HCT116 (cell line): ENCODE data around the gene SH3BP4.

Source experiments
- CTCF ChIP-seq, 3 experiments: fragments of 200-600 bp in 1 of 3; sonication (generic) in 1 of 3; IDR thresholded peaks in 2 of 3; conservative IDR thresholded peaks in 1 of 3; 2 replicates each; pipeline ENCODE4 v1.5.1; 2012 to 2017; ENCODE audit warnings: low read depth in 2 of 3, low read length in 2 of 3, antibody characterized with exemption in 1 of 3, borderline replicate concordance in 1 of 3, control low read depth in 1 of 3, mild to moderate bottlenecking in 1 of 3, mixed read lengths in 1 of 3, mixed run types in 1 of 3, moderate library complexity in 1 of 3; ENCODE audit not compliant: insufficient read depth in 1 of 3
- EGR1 ChIP-seq: IDR thresholded peaks from 2 replicates; pipeline ENCODE4 v1.6.1; 2012; ENCODE audit warnings: low read depth
- ELF1 ChIP-seq: IDR thresholded peaks from 2 replicates; pipeline ENCODE4 v1.6.1; 2012; ENCODE audit warnings: low read depth, borderline replicate concordance
- EZH2 ChIP-seq: fragments of 200-600 bp; sonication (generic); IDR thresholded peaks from 2 replicates; pipeline ENCODE4 v1.6.1; 2017; ENCODE audit warnings: antibody characterized with exemption, mixed run types
- EZH2phosphoT487 ChIP-seq: fragments of 200-600 bp; IDR thresholded peaks from 2 replicates; pipeline ENCODE4 v1.6.1; 2018; ENCODE audit warnings: antibody characterized with exemption, borderline replicate concordance
- JUND ChIP-seq: IDR thresholded peaks from 2 replicates; pipeline ENCODE4 v1.6.1; 2012
- POLR2A ChIP-seq: IDR thresholded peaks from 2 replicates; pipeline ENCODE4 v1.7.0; 2011; ENCODE audit warnings: borderline replicate concordance; ENCODE audit not compliant: insufficient read depth, insufficient read length; ENCODE audit errors: extremely low read depth
- POLR2AphosphoS5 ChIP-seq: IDR thresholded peaks from 2 replicates; pipeline ENCODE4 v1.6.1; 2011; ENCODE audit warnings: mild to moderate bottlenecking, low read depth, low read length, moderate library complexity
- RAD21 ChIP-seq: IDR thresholded peaks from 2 replicates; pipeline ENCODE4 v1.6.1; 2012; ENCODE audit warnings: low read depth, mild to moderate bottlenecking
- SRF ChIP-seq: IDR thresholded peaks from 2 replicates; pipeline ENCODE4 v1.6.1; 2012; ENCODE audit warnings: low read depth
- TCF7L2 ChIP-seq: IDR thresholded peaks from 2 replicates; pipeline ENCODE4 v1.7.0; 2011; ENCODE audit warnings: borderline replicate concordance, inconsistent platforms; ENCODE audit not compliant: insufficient read depth, insufficient read length; ENCODE audit errors: extremely low read depth
- TF ChIP-seq, protein P1 (sequence below): IDR thresholded peaks from 2 replicates; pipeline ENCODE4 v1.6.1; 2012; ENCODE audit warnings: low read depth
- TF ChIP-seq, protein P2 (sequence below): IDR thresholded peaks from 2 replicates; pipeline ENCODE4 v1.6.1; 2011; ENCODE audit warnings: mild to moderate bottlenecking, low read length, moderate library complexity; ENCODE audit not compliant: insufficient replicate concordance; ENCODE audit errors: extremely low read depth

DNA sequence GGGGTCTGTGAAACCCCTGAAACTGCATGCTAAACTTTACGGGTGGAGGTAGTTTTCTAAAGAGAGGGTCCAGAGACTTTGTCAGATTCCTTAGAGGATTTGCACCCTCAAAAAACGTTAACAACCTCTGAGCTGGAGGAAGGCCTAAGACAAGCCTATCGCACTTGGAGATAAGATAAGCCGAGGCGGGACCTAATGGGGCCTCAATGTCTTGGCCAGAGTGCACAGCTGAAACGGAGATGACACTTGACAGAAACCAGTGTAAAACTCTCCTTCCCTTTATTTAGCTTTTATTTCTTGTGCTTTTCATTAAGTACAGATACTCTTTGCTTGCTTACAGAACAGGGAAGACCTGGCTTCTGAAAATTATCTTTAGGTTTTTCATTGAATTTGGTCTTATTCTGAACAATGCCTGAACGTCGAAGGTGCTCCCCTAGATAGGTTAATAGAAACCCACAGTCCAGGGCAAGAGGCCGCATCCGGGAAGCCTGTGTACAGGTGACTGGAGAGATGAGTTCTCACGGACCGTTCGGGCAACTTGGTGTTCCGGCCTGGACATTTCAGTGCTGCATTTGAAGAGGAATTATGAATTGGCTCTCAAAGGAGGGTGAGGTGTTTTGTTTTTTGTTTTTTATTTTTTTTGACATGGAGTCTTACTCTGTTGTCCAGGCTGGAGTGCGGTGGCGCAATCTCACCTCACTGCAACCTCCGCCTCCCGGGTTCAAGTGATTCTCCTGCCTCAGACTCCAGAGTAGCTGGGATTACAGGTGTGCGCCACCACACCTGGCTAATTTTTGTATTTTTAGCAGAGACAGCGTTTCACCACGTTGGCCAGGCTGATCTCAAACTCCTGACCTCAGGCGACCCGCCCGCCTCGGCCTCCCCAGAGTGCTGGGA lies 49.7 kb downstream of the SH3BP4 start:
- TF ChIP-seq CTCF (IDR thresholded peaks at IDR 0.05 in 2 of 3, conservative IDR thresholded peaks at IDR 0.05 in 1 of 3; ENCODE audit: borderline replicate concordance in 1 of 3, insufficient read depth in 1 of 3, low read depth in 2 of 3, low read length in 2 of 3) (no peak), EZH2phosphoT487 (no peak), ELF1 (no peak), POLR2A (no peak), JUND (no peak), POLR2AphosphoS5 (no peak), EZH2 (no peak), EGR1 (no peak), RAD21 (no peak), SRF (no peak), TCF7L2 (no peak)
- TF ChIP-seq, protein P1, sequence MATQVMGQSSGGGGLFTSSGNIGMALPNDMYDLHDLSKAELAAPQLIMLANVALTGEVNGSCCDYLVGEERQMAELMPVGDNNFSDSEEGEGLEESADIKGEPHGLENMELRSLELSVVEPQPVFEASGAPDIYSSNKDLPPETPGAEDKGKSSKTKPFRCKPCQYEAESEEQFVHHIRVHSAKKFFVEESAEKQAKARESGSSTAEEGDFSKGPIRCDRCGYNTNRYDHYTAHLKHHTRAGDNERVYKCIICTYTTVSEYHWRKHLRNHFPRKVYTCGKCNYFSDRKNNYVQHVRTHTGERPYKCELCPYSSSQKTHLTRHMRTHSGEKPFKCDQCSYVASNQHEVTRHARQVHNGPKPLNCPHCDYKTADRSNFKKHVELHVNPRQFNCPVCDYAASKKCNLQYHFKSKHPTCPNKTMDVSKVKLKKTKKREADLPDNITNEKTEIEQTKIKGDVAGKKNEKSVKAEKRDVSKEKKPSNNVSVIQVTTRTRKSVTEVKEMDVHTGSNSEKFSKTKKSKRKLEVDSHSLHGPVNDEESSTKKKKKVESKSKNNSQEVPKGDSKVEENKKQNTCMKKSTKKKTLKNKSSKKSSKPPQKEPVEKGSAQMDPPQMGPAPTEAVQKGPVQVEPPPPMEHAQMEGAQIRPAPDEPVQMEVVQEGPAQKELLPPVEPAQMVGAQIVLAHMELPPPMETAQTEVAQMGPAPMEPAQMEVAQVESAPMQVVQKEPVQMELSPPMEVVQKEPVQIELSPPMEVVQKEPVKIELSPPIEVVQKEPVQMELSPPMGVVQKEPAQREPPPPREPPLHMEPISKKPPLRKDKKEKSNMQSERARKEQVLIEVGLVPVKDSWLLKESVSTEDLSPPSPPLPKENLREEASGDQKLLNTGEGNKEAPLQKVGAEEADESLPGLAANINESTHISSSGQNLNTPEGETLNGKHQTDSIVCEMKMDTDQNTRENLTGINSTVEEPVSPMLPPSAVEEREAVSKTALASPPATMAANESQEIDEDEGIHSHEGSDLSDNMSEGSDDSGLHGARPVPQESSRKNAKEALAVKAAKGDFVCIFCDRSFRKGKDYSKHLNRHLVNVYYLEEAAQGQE = no peak
- TF ChIP-seq, protein P2, sequence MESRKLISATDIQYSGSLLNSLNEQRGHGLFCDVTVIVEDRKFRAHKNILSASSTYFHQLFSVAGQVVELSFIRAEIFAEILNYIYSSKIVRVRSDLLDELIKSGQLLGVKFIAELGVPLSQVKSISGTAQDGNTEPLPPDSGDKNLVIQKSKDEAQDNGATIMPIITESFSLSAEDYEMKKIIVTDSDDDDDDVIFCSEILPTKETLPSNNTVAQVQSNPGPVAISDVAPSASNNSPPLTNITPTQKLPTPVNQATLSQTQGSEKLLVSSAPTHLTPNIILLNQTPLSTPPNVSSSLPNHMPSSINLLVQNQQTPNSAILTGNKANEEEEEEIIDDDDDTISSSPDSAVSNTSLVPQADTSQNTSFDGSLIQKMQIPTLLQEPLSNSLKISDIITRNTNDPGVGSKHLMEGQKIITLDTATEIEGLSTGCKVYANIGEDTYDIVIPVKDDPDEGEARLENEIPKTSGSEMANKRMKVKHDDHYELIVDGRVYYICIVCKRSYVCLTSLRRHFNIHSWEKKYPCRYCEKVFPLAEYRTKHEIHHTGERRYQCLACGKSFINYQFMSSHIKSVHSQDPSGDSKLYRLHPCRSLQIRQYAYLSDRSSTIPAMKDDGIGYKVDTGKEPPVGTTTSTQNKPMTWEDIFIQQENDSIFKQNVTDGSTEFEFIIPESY = no peak
